Measurements from ENCODE around the gene DIS3L2. TPM values are rescaled to one million over a fixed set of nuclear protein-coding genes. Genes with fewer than 3 reads are reported as not detected.

The DIS3L2 gene
- total RNA-seq, 6 experiments from 2014 or later = 18.2 to 23.6 (median 21.6) TPM

DNA sequence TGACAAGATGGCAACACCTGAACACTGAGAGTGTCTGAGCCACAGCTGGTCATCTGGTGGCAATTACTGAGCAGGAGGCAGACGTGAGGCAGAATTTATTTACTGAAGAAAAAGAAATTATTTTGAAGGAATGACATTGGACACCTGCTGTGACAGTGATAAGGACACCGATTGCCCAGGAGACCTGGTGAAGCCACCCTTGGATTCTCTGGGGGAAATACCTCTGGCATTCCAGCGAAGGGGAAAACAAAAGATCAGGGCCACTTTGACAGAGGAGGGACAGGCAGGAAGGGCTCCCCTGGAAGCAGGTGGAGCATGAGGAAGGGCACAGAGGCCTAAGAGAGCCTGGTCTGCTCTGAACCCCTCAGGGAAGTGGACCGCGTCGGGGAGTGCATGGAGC, 331.7 kb downstream of the DIS3L2 start:
- no peak for DNase-seq
- Mint-ChIP-seq H3K9me3 (no peaks in the 10 kb centered on the region), H3K27ac (no peak overlapping the region), H3K27me3 (ENCODE audit: insufficient read depth) (no peaks in the 10 kb centered on the region), H3K4me3 (no peak overlapping the region), H3K4me1 (ENCODE audit: low read depth) (no peaks in the 10 kb centered on the region), H3K36me3 (ENCODE audit: low read depth) (no peaks in the 10 kb centered on the region)
- TF ChIP-seq, protein P1, sequence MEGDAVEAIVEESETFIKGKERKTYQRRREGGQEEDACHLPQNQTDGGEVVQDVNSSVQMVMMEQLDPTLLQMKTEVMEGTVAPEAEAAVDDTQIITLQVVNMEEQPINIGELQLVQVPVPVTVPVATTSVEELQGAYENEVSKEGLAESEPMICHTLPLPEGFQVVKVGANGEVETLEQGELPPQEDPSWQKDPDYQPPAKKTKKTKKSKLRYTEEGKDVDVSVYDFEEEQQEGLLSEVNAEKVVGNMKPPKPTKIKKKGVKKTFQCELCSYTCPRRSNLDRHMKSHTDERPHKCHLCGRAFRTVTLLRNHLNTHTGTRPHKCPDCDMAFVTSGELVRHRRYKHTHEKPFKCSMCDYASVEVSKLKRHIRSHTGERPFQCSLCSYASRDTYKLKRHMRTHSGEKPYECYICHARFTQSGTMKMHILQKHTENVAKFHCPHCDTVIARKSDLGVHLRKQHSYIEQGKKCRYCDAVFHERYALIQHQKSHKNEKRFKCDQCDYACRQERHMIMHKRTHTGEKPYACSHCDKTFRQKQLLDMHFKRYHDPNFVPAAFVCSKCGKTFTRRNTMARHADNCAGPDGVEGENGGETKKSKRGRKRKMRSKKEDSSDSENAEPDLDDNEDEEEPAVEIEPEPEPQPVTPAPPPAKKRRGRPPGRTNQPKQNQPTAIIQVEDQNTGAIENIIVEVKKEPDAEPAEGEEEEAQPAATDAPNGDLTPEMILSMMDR (IDR thresholded peaks at IDR 0.05) = no peak

DNA sequence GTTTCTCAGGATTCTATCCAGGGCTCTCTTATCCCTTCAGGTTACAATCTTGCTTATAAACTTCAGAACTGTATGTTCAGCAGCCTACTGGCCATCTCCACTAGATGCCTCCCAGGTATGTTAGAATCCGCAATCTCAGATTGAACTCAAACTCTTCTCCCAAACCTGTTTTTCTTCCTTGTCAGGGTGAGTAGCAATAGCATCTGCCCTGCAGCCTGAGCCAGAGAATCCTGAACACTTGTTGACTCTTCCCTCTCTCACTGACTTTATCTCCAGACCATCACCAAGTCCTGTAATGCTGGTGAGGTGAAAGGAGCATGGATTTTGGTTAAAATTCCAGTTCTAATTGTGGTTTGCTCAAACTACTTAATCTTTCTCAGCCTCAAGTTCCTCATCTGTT, 334.5 kb downstream of the DIS3L2 start:
- Mint-ChIP-seq H3K4me1 (ENCODE audit: low read depth) (peaks cover 3% of the 10 kb centered on the region), H3K9me3 (no peaks in the 10 kb centered on the region), H3K36me3 (ENCODE audit: low read depth) (peaks cover 2% of the 10 kb centered on the region; the same call in 1 of the 2 replicates), H3K27ac (no peak overlapping the region), H3K4me3 (no peak overlapping the region), H3K27me3 (ENCODE audit: insufficient read depth) (0 out of 2 replicates have a peak, but pooled peaks cover 2% of the 10 kb centered on the region)
- no peak for DNase-seq
- TF ChIP-seq, protein P1 (IDR thresholded peaks at IDR 0.05) = no peak

DNA sequence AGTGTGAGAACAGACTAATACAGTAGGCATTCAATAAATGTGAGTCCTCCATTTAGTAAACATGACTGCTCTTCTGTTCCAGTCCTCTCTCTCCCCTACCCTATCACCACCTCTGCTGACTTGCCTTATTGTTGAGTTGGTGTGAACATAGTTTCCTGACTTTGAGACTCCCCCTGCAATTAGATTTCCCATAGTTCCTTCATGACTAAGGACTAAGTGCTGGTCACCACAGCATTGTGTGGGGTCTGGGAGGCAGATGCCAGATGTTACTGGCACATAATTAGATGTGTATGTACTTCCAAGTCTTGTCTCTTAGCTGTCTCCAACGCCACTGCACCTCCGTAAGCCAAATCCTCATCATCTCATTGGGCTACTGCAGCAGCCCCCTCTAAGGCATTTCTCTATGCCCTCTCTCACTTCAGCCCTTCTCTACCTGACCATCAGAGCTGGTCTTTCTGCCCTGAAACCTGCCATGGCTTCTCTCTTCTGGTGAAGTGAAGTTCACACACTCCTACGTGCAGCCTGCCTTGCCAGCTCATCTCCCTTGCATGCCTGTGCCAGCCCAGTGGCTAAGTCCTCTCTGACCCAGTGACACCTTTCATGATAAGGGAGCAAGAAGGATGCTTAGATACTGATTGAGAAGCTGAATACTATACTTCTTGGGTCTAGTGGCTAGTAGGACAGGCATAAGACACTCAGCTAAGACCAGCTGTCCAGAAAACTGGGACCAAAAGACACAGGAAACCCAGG, 335.4 kb downstream of the DIS3L2 start:
- Mint-ChIP-seq H3K4me3 (no peak overlapping the region), H3K36me3 (ENCODE audit: low read depth) (peaks cover 4% of the 10 kb centered on the region; the same call in 1 of the 2 replicates), H3K9me3 (no peaks in the 10 kb centered on the region), H3K27me3 (ENCODE audit: insufficient read depth) (0 out of 2 replicates have a peak, but pooled peaks cover 2% of the 10 kb centered on the region), H3K4me1 (ENCODE audit: low read depth) (peaks cover 9% of the 10 kb centered on the region), H3K27ac (no peak overlapping the region)
- TF ChIP-seq, protein P1 (IDR thresholded peaks at IDR 0.05) = no peak
- no peak for DNase-seq

DNA sequence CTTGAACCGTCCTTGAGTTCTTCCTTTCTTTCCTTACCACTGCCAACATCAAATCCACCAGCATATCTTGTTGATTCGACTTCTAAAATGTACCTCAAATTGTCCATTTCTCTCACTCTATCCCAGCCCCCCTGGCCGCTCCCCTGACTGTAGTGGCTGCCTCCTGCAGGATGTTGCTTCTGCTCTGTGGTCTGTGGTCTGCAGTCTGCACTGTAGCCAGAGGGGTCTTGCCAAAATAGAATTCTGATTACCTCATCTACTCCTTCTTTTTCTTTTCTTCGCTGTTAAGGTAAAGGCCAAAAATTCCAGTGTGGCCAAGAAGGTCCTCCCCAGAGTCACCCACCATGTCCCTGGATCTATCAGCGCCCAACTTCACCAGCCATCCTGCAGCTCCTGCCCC, 337.6 kb downstream of the DIS3L2 start:
- Mint-ChIP-seq H3K4me1 (ENCODE audit: low read depth) (peaks cover 9% of the 10 kb centered on the region), H3K36me3 (ENCODE audit: low read depth) (peaks cover 7% of the 10 kb centered on the region; the same call in 1 of the 2 replicates), H3K9me3 (no peaks in the 10 kb centered on the region), H3K27me3 (ENCODE audit: insufficient read depth) (0 out of 2 replicates have a peak, but pooled peaks cover 2% of the 10 kb centered on the region), H3K27ac (no peak overlapping the region), H3K4me3 (no peak overlapping the region)
- TF ChIP-seq, protein P1 (IDR thresholded peaks at IDR 0.05) = no peak
- no peak for DNase-seq

DNA sequence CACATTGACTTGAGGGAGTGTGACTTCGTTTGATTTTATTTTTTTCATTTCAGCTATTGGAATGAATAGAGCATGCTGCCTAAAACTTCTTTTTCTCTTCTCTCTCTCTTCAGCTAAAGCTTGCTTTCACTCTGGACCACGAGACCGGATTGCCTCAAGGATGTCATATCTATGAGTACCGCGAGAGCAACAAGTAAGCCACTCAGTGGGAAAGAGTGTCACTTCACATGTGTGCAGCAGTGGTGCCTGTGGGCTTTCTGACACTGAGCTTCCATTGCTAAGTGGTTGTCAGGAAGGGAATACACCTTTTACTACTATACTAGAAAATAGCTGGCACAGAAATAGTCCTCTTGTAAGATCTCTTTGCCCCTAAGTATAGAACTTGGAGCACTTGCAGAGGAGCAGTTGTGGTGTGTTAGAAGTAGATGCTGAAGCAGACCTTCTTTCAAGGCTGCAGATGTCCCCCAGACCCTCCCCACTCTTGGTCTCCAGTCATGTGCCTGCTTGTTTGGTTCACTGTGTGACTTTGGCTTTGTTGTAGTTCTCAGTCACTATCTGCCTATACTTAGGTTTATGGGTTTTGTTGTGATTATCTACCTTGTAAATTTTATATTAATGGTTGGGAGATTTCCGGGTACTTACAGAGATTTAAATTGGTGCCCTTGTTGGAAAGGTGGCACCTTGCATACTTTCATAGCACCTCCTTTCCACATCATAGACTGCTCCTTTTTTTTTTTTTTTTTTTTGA, 338.6 kb downstream of the DIS3L2 start:
- TF ChIP-seq, protein P1 (IDR thresholded peaks at IDR 0.05) = no peak
- DNase-seq = no peak
- Mint-ChIP-seq H3K4me3 (no peak overlapping the region), H3K27me3 (ENCODE audit: insufficient read depth) (0 out of 2 replicates have a peak, but pooled peaks cover 2% of the 10 kb centered on the region), H3K9me3 (no peaks in the 10 kb centered on the region), H3K4me1 (ENCODE audit: low read depth) (peaks cover 9% of the 10 kb centered on the region), H3K27ac (no peak overlapping the region), H3K36me3 (ENCODE audit: low read depth) (peaks cover 7% of the 10 kb centered on the region; the same call in 1 of the 2 replicates)
